Measurements from ENCODE around the gene TEX35. TPM values are rescaled to one million over a fixed set of nuclear protein-coding genes. Genes with fewer than 3 reads are reported as not detected.

The TEX35 gene
- total RNA-seq, 2 experiments from 2014 or later: not detected

DNA sequence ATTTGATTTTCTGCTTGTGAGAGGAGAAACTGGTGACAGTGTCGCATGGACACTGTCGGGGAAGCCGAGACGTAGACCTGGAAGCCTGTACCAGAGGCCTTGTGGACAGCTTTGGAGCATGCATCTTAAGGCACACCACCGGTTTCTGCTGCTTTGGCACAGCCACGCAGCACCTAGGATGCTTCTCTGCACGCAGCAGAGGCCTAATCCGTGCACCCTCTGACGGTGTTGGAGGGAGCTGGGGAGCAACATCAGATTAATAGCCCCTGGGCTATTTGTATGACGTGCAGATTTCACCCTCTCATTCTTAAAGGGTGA lies 30.3 kb downstream of the TEX35 start:
- H3K4me1 ChIP-seq (ENCODE audit: insufficient read depth, low read length, poor library complexity, severe bottlenecking): peaks cover 31% of the 10 kb centered on the region
- H3K9me2 ChIP-seq (ENCODE audit: insufficient read depth, low read length): no peaks in the 10 kb centered on the region
- H3K4me3 ChIP-seq (ENCODE audit: low read depth, low read length, poor library complexity, severe bottlenecking): peak overlapping the region; percentile 75
- H3K79me2 ChIP-seq (ENCODE audit: insufficient read depth, low read depth, low read length): peaks cover 42% of the 10 kb centered on the region
- no TSS peak for BruUV-seq (replicated peaks)
- ChIA-PET POLR2A (interaction anchor here (0.7 to 9.8 kb wide), 14 partner anchors 29 to 460 kb away, joined by 3 to 127 read pairs (median 6); partner anchors contain the start of gene RALGPS2), CTCF (ENCODE audit: unreplicated experiment) (interaction anchor here (1.1 to 6.2 kb wide), 4 partner anchors 37 to 460 kb away, joined by 4 to 53 read pairs (median 6); no protein-coding TSS in a partner anchor)
- intact Hi-C loops (cut with micrococcal nuclease; ENCODE audit: unreplicated experiment): loop anchor here (1.0 to 5.0 kb wide), 8 partner anchors 38 to 824 kb away; partner anchors contain the start of genes AXDND1, SOAT1 and TOR3A
- H3K4me2 ChIP-seq (ENCODE audit: low read length): peak overlapping the region; percentile 96
- H3K36me3 ChIP-seq (ENCODE audit: insufficient read depth, low read length): peaks cover 27% of the 10 kb centered on the region
- peak overlapping the region; percentile 84 for H3K27ac ChIP-seq (ENCODE audit: low read depth, low read length, poor library complexity, severe bottlenecking)
- no peaks in the 10 kb centered on the region for H4K20me1 ChIP-seq (ENCODE audit: insufficient read depth, low read length)
- 0 out of 2 replicates have a peak, but pooled peaks cover 3% of the 10 kb centered on the region for H3K9me3 ChIP-seq (ENCODE audit: low read length)
- TF ChIP-seq, protein P1, sequence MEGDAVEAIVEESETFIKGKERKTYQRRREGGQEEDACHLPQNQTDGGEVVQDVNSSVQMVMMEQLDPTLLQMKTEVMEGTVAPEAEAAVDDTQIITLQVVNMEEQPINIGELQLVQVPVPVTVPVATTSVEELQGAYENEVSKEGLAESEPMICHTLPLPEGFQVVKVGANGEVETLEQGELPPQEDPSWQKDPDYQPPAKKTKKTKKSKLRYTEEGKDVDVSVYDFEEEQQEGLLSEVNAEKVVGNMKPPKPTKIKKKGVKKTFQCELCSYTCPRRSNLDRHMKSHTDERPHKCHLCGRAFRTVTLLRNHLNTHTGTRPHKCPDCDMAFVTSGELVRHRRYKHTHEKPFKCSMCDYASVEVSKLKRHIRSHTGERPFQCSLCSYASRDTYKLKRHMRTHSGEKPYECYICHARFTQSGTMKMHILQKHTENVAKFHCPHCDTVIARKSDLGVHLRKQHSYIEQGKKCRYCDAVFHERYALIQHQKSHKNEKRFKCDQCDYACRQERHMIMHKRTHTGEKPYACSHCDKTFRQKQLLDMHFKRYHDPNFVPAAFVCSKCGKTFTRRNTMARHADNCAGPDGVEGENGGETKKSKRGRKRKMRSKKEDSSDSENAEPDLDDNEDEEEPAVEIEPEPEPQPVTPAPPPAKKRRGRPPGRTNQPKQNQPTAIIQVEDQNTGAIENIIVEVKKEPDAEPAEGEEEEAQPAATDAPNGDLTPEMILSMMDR (conservative IDR thresholded peaks at IDR 0.05; ENCODE audit: low read length): no peak
- TF ChIP-seq EZH2phosphoT487 (IDR thresholded peaks at IDR 0.05; ENCODE audit: borderline replicate concordance, low read depth, low read length): no peak
- H2AFZ ChIP-seq (ENCODE audit: low read length): peak overlapping the region; percentile 93; the same call in 1 of the 2 replicates
- DNase-seq (ENCODE audit: low spot score): peak; percentile 81

DNA sequence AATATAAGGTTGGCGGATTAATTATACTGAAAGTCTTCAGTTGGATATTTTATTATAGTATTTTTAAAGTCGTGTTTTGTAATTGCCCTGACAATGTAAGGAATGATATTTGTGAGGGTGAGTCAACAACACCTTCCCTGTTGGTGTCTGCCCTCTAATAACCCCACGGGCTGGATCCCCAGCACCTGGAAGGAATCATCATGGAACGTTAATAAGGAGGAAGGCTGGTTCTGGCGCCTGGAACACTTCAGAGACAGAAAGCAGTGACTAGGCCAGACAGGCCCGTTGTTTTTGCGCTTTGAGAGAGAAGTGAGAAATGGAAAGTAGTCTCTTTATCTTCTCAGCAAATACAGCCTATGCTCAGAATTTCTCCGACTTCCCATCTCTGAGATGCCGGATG lies 31.6 kb downstream of the TEX35 start:
- H3K9me2 ChIP-seq (ENCODE audit: insufficient read depth, low read length): no peaks in the 10 kb centered on the region
- peak; percentile 70 for DNase-seq (ENCODE audit: low spot score)
- TSS peak; percentile 39 for BruUV-seq (replicated peaks)
- peak overlapping the region; percentile 84 for H3K27ac ChIP-seq (ENCODE audit: low read depth, low read length, poor library complexity, severe bottlenecking)
- intact Hi-C loops (cut with micrococcal nuclease; ENCODE audit: unreplicated experiment): loop anchor here (5.0 kb wide), 4 partner anchors 348 to 823 kb away; partner anchors contain the start of genes AXDND1, SOAT1 and TOR3A
- no peaks in the 10 kb centered on the region for H4K20me1 ChIP-seq (ENCODE audit: insufficient read depth, low read length)
- H3K79me2 ChIP-seq (ENCODE audit: insufficient read depth, low read depth, low read length): peaks cover 42% of the 10 kb centered on the region
- peaks cover 31% of the 10 kb centered on the region for H3K4me1 ChIP-seq (ENCODE audit: insufficient read depth, low read length, poor library complexity, severe bottlenecking)
- ChIA-PET POLR2A (interaction anchor here (1.0 to 9.8 kb wide), 12 partner anchors 20 to 459 kb away, joined by 3 to 127 read pairs (median 8); partner anchors contain the start of gene RALGPS2), CTCF (ENCODE audit: unreplicated experiment) (interaction anchor here (6.2 kb wide), 1 partner anchor 458 kb away, joined by 53 read pairs; no protein-coding TSS in a partner anchor)
- H3K4me2 ChIP-seq (ENCODE audit: low read length): peak overlapping the region; percentile 96
- H3K36me3 ChIP-seq (ENCODE audit: insufficient read depth, low read length): peaks cover 39% of the 10 kb centered on the region
- 0 out of 2 replicates have a peak, but pooled peaks cover 3% of the 10 kb centered on the region for H3K9me3 ChIP-seq (ENCODE audit: low read length)
- H2AFZ ChIP-seq (ENCODE audit: low read length): peak overlapping the region; percentile 7; the same call in 1 of the 2 replicates
- no peak for TF ChIP-seq EZH2phosphoT487 (IDR thresholded peaks at IDR 0.05; ENCODE audit: borderline replicate concordance, low read depth, low read length)
- TF ChIP-seq, protein P1 (conservative IDR thresholded peaks at IDR 0.05; ENCODE audit: low read length): no peak
- H3K4me3 ChIP-seq (ENCODE audit: low read depth, low read length, poor library complexity, severe bottlenecking): peak overlapping the region; percentile 75

DNA sequence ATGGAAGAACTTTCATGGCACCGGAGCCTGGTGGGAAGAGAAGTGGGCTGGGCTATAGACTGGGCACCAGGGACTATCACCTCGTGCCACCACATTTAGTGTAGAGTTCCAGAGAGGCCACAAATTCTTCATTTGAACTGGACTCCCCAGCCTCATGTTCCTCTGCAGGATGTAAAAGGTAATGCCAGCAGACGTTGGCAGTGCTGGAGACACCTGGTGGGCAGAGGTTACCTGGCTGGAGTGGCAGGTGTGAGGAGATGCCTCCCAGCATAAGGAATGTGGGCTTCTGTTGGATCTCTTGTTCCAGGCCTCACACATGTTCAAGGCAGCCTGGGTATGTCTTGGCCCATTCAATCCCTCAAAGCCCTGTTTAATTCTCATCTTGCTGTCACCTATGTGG lies 35.2 kb downstream of the TEX35 start:
- Histone ChIP-seq H3K36me3 (ENCODE audit: insufficient read depth, low read length) (peaks cover 75% of the 10 kb centered on the region), H3K79me2 (ENCODE audit: insufficient read depth, low read depth, low read length) (peaks cover 41% of the 10 kb centered on the region), H3K27ac (ENCODE audit: low read depth, low read length, poor library complexity, severe bottlenecking) (no peak overlapping the region), H4K20me1 (ENCODE audit: insufficient read depth, low read length) (no peaks in the 10 kb centered on the region), H3K4me3 (ENCODE audit: low read depth, low read length, poor library complexity, severe bottlenecking) (no peak overlapping the region), H3K9me2 (ENCODE audit: insufficient read depth, low read length) (no peaks in the 10 kb centered on the region), H3K4me1 (ENCODE audit: insufficient read depth, low read length, poor library complexity, severe bottlenecking) (peaks cover 25% of the 10 kb centered on the region), H3K4me2 (ENCODE audit: low read length) (no peak overlapping the region), H2AFZ (ENCODE audit: low read length) (no peak overlapping the region), H3K9me3 (ENCODE audit: low read length) (peaks cover 8% of the 10 kb centered on the region; the same call in 1 of the 2 replicates)
- POLR2A ChIA-PET: interaction anchor here (0.8 to 9.8 kb wide), 3 partner anchors 16 to 31 kb away, joined by 3 to 127 read pairs (median 3); no protein-coding TSS in a partner anchor
- DNase-seq (ENCODE audit: low spot score): no peak
- TF ChIP-seq, protein P1 (conservative IDR thresholded peaks at IDR 0.05; ENCODE audit: low read length): peak; percentile 34; the same call in 1 of the 2 replicates
- no peak for TF ChIP-seq EZH2phosphoT487 (IDR thresholded peaks at IDR 0.05; ENCODE audit: borderline replicate concordance, low read depth, low read length)
- CTCF ChIA-PET (ENCODE audit: unreplicated experiment): no interaction called here
- intact Hi-C loops (cut with micrococcal nuclease; ENCODE audit: unreplicated experiment): no loop called here
- no TSS peak for BruUV-seq (replicated peaks)
